ENCODE measurements around the gene APLP2.
"Not testable (repeated sequence)": the region's sequence is repeated elsewhere in the genome, so short reads cannot be mapped to it uniquely, and the experiment has no call there.

The APLP2 gene

GRCh38 chr11:130174642-130175041, 104.9 kb downstream of the APLP2 start:
- DNase-seq (ENCODE audit: low read depth), result no peak

DNA sequence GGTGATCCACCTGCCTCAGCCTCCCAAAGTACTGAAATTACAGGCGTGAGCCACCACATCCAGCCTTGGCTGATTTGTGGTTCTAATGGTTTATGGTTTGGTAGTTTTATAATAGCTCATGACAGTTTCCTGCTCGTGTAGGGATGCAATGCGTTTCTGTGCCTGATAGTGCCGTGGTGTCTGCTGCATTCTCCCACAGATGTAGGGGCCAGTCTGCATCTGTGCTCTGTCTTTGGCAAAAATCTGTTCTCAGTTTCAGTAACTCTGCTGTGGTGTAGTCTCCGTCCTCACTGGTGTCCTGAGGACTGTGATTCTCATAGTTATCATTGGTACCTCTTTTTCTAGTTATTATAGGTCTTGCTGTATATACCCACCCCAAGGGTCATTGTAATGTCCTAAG, 106.2 kb downstream of the APLP2 start:
- DNase-seq (ENCODE audit: low read depth), result no peak

DNA sequence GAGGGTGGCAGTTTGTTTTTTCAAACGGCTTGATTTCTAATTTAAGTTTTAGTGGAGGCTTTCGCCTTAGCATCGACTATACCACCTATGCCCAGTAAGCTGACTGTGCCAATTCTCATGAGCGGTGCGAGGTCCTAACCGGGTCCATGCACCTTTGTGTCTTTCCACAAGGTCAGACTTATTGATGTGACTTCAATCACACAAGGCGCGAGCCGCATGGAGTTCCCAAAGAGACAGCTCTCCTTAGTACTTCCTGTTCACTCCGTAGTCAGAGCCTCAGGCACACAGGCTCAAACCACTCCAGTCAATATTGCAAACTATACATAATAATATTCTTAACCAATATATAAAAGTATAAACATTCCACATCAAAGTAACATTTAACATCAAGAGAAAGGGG, 108.1 kb downstream of the APLP2 start:
- no peak for DNase-seq (ENCODE audit: low read depth)

DNA sequence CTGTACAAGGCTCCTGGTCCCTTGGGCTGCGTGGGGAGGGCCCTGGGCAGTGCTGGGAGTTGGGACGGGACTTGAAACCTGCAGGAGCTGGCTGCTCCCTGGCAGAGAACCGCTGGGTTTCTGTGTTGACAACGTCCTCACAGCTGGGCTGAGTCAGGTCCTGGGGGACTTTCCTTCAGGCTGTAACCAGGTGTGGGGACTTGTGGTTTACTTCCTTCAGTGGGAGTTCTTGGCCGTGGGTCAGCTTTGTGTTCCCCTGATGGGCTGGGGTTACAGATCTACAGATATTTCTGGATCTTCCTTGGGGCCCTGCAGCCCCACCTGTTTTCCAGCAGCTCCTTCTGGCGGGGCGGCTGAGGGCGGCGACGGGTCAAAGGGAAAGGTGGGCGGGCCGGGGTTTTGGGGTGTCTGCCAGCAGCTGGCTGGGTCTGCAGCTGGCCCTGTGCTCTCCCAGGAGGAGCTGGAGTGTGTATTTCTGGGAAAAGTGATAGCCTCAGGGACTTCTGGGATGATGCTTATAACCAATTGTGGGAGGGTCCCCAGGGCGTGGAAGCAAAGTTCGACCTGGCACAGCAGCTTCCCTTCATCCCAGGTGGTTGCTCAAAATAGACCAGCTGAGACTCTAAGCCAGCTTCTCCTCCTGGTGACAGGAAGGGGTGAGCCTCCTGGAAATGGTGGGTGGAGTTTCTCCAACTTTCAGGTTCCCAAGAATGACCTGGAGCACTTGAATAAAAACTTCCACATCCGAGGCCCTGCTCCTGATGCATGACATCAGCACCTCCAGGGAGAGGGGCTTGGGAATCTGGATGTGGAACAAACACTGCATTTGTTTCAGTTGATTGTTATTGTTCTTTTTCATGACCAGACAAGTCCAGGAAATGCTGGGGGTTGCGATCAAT, 109.0 kb downstream of the APLP2 start:
- no peak for DNase-seq (ENCODE audit: low read depth)

DNA sequence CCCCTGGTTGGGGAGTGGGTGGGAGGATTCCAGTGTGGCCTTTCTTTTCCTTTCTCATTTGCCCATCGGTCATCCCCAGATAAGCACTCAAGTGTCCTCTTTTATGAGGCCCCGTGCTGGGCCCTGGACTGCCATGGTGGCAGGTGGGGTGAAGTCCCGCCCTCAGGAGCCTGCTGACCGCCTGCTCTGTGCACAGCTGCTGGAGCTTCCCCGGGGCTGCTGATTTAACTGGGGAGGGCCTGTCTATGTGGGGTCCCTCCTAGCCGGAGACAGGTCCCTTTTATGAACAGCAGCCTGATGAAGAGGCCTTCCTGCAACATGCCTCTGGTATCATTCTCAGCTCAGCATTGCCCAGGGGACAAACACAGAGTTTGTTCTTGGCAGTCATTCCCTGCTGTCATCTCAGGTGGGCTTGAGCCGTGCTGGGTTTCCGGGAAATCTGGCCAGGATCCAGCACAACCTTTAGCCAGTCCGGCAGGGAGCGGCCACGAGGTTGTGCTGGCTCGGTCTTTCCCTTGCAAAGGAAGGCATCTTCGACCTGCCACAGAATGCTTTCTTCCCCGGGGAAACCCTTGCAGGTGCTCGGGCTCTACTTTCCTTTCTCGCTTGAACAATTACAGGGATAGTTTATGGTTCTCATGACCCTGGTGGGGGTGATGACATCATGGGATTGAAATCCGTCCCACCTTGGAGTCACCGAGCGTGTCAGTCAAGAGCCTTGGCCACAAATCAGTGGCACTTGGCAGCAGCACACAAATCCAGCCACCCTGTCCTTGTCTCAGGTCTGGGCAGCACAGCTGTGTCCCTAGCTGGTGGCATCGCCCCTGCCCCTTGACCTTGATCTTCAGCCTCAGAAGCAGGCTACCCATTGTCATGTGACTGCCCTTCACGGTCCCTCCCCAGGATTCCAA, 110.0 kb downstream of the APLP2 start:
- DNase-seq (ENCODE audit: low read depth), result no peak

- no peak for DNase-seq (ENCODE audit: low read depth)
Measured at GRCh38 chr11:130180491-130180890, 110.8 kb downstream of the APLP2 start.

- DNase-seq (ENCODE audit: low read depth), result no peak
Measured at GRCh38 chr11:130180896-130181294, 111.2 kb downstream of the APLP2 start.

- DNase-seq (ENCODE audit: low read depth), result no peak
Measured at GRCh38 chr11:130181295-130182272, 111.9 kb downstream of the APLP2 start.

- DNase-seq (ENCODE audit: low read depth), result no peak
Measured at GRCh38 chr11:130183878-130184610, 114.3 kb downstream of the APLP2 start.

DNA sequence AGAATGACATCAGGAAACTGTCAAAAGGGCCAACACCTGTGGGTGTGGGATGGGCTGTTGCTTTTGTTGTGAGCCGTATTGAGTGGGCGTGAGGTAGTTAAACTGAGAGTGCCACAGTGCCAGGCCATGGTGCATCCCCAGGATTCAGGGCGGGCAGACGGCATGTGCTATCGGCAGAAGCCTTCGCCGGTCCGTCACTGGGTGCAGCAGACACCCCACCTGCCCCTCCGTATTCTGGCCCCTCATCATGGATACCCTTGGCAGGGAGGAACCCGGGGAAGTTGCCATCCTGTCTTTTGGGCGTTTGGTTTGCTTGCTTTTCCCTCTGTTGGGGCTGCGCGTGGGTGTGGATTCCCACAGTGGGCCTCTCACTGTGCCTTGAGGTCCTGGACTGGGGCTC, 117.4 kb downstream of the APLP2 start:
- DNase-seq (ENCODE audit: low read depth), result no peak

DNA sequence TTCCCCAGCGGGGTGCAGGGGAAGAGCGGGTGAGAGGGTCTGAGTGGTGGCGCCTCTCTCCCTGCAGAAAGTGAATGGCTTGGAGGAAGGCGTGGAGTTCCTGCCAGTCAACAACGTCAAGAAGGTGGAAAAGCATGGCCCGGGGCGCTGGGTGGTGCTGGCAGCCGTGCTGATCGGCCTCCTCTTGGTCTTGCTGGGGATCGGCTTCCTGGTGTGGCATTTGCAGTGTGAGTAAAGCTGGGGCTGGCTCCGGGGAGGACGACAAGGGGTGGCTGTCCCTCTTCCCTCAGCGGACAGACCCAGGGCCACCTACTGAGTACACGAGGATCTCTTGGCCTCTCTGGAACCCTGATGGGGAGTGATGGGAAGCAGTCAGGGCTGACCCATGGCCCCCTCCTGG, 118.4 kb downstream of the APLP2 start:
- DNase-seq (ENCODE audit: low read depth), result no peak

- no peak for DNase-seq (ENCODE audit: low read depth)
Measured at GRCh38 chr11:130188585-130189347, 119.1 kb downstream of the APLP2 start.

DNA sequence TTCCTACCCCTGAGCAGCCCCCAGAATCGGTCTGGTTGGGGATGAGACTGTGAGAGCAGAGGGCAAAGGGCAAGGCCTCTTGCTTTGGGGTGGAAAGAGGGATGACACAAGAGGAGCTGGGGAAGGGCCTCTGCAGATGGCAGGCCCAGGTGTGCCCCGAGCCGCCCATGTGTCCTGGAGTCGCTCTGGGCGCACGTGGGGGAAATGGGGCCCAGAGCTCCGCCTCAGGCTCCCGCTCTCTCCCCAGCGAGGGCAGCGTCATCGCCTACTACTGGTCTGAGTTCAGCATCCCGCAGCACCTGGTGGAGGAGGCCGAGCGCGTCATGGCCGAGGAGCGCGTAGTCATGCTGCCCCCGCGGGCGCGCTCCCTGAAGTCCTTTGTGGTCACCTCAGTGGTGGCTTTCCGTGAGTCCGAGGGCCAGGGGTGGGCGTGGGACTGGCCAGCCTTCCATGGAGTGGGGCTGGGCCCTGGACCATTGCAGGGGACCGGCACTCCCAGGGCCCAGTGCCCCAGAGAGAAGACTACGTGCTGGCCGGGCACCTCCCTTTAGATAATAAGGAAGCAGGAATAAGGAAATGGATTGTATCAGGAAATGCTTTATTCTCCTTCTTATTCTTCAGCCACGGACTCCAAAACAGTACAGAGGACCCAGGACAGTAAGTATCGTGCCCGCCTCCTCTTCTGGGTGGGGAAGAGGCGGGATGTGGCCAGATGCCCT, 120.0 kb downstream of the APLP2 start:
- DNase-seq (ENCODE audit: low read depth), result no peak

DNA sequence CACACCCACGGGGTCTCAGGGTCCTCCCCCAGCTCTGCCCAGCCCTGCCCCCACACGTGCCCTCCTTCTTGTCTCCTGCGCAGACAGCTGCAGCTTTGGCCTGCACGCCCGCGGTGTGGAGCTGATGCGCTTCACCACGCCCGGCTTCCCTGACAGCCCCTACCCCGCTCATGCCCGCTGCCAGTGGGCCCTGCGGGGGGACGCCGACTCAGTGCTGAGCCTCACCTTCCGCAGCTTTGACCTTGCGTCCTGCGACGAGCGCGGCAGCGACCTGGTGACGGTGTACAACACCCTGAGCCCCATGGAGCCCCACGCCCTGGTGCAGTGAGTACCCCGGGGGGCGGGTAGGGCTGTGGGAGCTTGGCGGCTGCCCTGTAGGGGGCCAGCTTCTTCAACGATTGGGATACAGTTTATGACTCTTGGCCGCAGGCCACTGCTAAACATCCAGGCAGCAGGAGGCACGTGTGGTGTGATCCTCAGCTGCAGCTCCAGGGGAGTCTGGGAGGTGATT, 120.7 kb downstream of the APLP2 start:
- DNase-seq (ENCODE audit: low read depth), result no peak

DNA sequence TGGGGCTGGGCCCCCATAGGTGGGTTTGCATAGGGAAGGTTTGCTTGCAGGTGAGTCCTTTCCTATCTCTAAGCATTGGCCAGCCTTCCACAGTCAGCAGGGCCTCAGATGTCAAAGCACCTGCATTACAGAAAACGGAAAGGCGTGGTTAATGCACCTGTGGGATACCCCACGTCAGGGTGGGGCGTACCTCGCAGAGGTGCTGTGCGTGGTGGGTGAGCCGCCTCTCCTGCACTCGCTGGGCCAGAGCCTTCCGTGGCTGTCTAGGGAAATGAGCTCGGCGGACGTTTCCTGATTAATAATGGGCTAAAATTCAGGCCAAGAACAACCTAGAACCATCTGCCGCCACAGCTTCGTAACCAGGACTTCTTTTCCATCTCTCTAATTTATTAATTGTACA, 122.2 kb downstream of the APLP2 start:
- no peak for DNase-seq (ENCODE audit: low read depth)

DNA sequence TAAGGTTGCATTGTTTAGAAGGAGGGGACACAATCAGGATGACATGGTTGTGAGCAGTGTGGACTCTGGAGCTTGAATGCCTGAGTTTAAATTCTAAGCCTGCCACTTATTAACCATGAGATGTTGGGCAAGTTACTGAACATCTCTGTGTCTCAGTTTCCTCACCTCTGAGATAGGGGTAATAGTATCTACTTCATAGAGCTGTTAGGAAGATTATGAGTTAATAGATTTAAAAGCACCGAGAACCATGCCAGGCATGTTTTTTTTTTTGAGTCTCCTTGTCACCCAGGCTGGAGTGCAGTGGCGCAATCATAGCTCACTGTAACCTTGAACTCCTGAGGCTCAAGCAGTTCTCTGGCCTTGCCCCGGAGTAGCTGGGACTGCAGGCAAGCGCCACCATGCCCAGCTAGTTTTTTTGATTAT, 123.2 kb downstream of the APLP2 start:
- DNase-seq (ENCODE audit: low read depth), result no peak

GRCh38 chr11:130193551-130193950, 123.9 kb downstream of the APLP2 start:
- DNase-seq (ENCODE audit: low read depth), result not testable (repeated sequence)
